Ishikawa (cell line): ENCODE measurements around the gene DNAAF6.

ENCODE experiments used
- CEBPB ChIP-seq: IDR thresholded peaks from 2 replicates; pipeline ENCODE4 v1.6.1; 2012
- CREB1 ChIP-seq: IDR thresholded peaks from 2 replicates; pipeline ENCODE4 v1.6.1; 2012; ENCODE audit warnings: low read depth
- EGR1 ChIP-seq: IDR thresholded peaks from 2 replicates; pipeline ENCODE4 v1.6.1; 2012
- EP300 ChIP-seq: IDR thresholded peaks from 2 replicates; pipeline ENCODE4 v1.6.1; 2012; ENCODE audit warnings: borderline replicate concordance
- FOXM1 ChIP-seq: IDR thresholded peaks from 2 replicates; pipeline ENCODE4 v1.6.1; 2012; ENCODE audit warnings: low read depth, borderline replicate concordance
- NFIC ChIP-seq: IDR thresholded peaks from 2 replicates; pipeline ENCODE4 v1.6.1; 2012
- RAD21 ChIP-seq: IDR thresholded peaks from 2 replicates; pipeline ENCODE4 v1.6.1; 2012; ENCODE audit warnings: low read depth
- TAF1 ChIP-seq: IDR thresholded peaks from 2 replicates; pipeline ENCODE4 v1.6.1; 2012; ENCODE audit warnings: low read depth, mild to moderate bottlenecking
- TCF12 ChIP-seq: IDR thresholded peaks from 2 replicates; pipeline ENCODE4 v1.6.1; 2012; ENCODE audit warnings: low read depth
- TEAD4 ChIP-seq: IDR thresholded peaks from 2 replicates; pipeline ENCODE4 v1.6.1; 2012
- YY1 ChIP-seq: IDR thresholded peaks from 2 replicates; pipeline ENCODE4 v1.6.1; 2012; ENCODE audit warnings: low read depth
- ZBTB7A ChIP-seq: IDR thresholded peaks from 2 replicates; pipeline ENCODE4 v1.6.1; 2012; ENCODE audit warnings: low read depth
- TF ChIP-seq, protein P1 (sequence below): IDR thresholded peaks from 2 replicates; pipeline ENCODE4 v1.6.1; 2012
- TF ChIP-seq, protein P2 (sequence below): IDR thresholded peaks from 2 replicates; pipeline ENCODE4 v1.6.1; 2012; ENCODE audit warnings: low read depth, mild to moderate bottlenecking
- TF ChIP-seq, protein P3 (sequence below): IDR thresholded peaks from 2 replicates; pipeline ENCODE4 v1.6.1; 2012

DNAAF6 gene

DNA sequence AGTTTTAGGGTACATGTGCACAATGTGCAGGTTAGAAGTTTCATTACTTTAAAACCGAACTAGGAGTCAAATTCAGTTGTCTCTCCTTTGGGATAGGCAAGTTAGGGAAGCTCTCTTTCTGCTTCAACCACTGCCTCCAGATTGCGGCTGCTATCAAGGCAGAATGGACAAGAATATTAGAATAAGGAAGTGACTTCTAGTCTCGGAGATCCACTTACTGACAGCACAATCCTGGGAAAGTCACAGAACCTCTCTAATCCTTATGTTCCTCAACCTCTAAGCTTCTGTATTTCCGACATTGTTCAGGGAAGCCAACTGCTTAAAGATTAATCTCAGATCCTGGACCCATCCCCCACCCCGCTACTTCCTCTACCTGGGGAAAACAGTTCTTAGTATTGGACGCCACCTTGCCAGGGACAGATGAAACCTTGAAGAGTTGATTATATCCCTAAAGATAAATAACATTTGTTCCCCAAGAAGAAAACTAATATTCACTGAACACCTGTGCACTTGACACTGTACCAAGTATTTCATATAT is 2.3 kb upstream of the DNAAF6 start:
- no peak for TF ChIP-seq NFIC
- TF ChIP-seq FOXM1, result no peak
- TF ChIP-seq, protein P1, sequence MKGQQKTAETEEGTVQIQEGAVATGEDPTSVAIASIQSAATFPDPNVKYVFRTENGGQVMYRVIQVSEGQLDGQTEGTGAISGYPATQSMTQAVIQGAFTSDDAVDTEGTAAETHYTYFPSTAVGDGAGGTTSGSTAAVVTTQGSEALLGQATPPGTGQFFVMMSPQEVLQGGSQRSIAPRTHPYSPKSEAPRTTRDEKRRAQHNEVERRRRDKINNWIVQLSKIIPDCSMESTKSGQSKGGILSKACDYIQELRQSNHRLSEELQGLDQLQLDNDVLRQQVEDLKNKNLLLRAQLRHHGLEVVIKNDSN, result no peak
- TF ChIP-seq, protein P2, sequence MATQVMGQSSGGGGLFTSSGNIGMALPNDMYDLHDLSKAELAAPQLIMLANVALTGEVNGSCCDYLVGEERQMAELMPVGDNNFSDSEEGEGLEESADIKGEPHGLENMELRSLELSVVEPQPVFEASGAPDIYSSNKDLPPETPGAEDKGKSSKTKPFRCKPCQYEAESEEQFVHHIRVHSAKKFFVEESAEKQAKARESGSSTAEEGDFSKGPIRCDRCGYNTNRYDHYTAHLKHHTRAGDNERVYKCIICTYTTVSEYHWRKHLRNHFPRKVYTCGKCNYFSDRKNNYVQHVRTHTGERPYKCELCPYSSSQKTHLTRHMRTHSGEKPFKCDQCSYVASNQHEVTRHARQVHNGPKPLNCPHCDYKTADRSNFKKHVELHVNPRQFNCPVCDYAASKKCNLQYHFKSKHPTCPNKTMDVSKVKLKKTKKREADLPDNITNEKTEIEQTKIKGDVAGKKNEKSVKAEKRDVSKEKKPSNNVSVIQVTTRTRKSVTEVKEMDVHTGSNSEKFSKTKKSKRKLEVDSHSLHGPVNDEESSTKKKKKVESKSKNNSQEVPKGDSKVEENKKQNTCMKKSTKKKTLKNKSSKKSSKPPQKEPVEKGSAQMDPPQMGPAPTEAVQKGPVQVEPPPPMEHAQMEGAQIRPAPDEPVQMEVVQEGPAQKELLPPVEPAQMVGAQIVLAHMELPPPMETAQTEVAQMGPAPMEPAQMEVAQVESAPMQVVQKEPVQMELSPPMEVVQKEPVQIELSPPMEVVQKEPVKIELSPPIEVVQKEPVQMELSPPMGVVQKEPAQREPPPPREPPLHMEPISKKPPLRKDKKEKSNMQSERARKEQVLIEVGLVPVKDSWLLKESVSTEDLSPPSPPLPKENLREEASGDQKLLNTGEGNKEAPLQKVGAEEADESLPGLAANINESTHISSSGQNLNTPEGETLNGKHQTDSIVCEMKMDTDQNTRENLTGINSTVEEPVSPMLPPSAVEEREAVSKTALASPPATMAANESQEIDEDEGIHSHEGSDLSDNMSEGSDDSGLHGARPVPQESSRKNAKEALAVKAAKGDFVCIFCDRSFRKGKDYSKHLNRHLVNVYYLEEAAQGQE, result no peak
- no peak for TF ChIP-seq ZBTB7A
- TF ChIP-seq TAF1, result no peak
- TF ChIP-seq TEAD4, result no peak
- no peak for TF ChIP-seq YY1
- no peak for TF ChIP-seq TCF12
- TF ChIP-seq CREB1, result no peak
- no peak for TF ChIP-seq RAD21
- TF ChIP-seq, protein P3, sequence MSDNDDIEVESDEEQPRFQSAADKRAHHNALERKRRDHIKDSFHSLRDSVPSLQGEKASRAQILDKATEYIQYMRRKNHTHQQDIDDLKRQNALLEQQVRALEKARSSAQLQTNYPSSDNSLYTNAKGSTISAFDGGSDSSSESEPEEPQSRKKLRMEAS, result no peak
- no peak for TF ChIP-seq EP300
- no peak for TF ChIP-seq EGR1
- TF ChIP-seq CEBPB, result no peak

DNA sequence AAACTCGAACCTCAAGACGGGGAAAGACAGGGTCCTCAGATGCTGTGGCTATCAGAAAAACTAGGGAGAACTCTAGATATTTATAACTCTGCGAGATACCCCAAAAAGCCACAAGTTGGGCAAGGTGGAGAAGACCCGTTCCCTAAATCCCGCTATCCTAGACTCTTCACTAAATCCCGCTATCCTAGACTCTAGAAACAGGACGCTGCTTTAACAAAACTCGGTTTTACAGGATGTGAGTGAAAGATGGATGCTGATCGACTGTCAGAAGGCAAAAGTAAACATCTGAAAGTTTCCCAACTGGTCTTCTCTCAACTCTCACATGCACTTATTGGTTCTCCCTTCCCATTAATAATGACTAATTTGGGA is 270 bp downstream of the DNAAF6 start:
- TF ChIP-seq FOXM1, result no peak
- TF ChIP-seq YY1, result no peak
- no peak for TF ChIP-seq RAD21

DNA sequence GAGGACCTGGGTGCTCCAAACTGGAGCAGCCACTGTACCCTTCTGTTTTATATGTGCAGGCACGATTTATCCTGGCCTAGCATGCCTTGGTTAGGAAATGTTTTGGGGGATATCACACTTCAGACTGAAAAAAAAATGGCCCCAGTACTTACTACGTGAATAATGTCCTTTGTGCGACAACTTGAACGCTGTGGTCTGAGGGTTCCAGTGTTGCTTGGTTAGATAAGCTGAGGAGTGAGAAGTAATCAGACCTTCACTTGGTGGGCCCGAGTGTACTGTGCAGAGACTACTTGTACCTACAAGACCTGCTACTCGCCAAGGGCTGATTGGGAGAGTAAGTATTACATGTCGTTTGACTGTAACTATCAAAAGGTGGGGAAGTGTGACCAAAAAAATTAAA is 678 bp downstream of the DNAAF6 start:
- no peak for TF ChIP-seq ZBTB7A
- no peak for TF ChIP-seq RAD21
- TF ChIP-seq FOXM1, result no peak
- TF ChIP-seq, protein P3, result no peak
- TF ChIP-seq TEAD4, result no peak
- no peak for TF ChIP-seq TCF12
- TF ChIP-seq EGR1, result no peak
- TF ChIP-seq CEBPB, result no peak
- TF ChIP-seq, protein P1, result no peak
- TF ChIP-seq TAF1, result no peak
- no peak for TF ChIP-seq YY1
- TF ChIP-seq NFIC, result no peak
- TF ChIP-seq EP300, result no peak
- TF ChIP-seq, protein P2, result no peak
- no peak for TF ChIP-seq CREB1

DNA sequence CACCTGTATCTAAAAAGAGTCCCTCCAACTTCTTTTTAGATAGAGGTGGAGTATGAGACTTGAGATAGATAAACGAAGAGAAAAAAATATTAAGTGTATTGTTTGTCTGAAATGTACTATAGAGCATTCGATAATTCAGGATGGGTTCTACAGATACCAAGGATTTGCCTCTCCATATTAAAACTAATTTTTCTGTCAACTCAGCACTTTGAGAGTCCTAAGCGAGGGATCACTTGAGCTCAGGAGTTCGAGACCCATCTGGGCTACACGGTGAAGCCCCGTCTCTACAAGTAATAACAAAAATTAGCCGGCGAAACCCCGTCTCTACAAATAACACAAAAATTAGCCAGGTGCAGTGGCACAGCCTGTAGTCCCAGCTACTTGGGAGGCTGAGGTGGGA is 1.5 kb downstream of the DNAAF6 start:
- TF ChIP-seq FOXM1 (no peak), TAF1 (no peak), ZBTB7A (no peak), EP300 (no peak), RAD21 (no peak), CEBPB (no peak), CREB1 (no peak), YY1 (no peak), TEAD4 (no peak)
- TF ChIP-seq, protein P1, result no peak

DNA sequence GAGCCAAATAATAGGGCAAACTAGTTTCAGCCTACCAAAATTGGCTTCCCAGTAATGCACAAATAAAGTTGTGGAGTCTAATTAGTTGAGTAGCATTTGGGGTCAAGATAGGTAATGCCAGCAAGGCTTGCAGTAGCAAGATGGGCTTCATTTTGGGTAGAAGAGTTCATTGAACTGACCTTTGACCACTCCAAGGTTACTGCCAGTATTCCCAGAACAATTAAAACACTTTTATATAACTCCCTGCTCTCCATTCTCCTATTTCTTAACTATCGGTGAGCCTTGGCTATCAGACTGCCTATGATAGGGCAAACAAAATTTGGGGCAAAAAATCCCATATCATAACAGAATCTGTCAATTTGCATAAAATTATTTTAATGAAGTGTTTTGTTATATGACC is 7.1 kb downstream of the DNAAF6 start:
- TF ChIP-seq TAF1 (no peak), EGR1 (no peak), CREB1 (no peak), TEAD4 (no peak), EP300 (no peak)
- TF ChIP-seq, protein P3, result no peak

DNA sequence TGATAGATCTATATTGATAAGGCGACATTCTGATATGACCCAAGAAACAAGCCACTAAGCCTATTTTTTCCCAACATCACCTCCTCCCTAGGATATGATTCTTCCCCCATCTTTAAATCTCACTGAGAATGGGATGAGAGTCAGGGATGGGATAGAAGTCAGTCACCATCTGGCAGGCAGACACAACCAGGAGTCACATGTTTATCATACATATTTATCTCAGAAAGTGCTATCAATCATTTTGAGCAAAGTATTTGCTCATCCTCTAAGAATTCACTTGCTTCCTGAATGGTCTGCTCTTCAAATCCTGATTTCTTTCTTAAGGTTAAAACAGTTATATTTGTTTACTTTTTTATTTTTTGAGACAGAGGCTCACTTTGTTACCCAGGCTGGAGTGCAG is 20.3 kb downstream of the DNAAF6 start:
- TF ChIP-seq EGR1, result no peak
- TF ChIP-seq YY1, result no peak
- TF ChIP-seq, protein P2, result no peak
- no peak for TF ChIP-seq CREB1
- TF ChIP-seq EP300, result no peak
